Lung (tissue), 12 donors: ENCODE data around the gene AMER3. TPM values are rescaled to one million over a fixed set of nuclear protein-coding genes. Genes with fewer than 3 reads are reported as not detected.

Source experiments
- ATAC-seq: fragments of 200-7000 bp; cut with Tn5 transposase; one replicate; pipeline ENCODE4 v1.9.1; 2020; ENCODE audit warnings: moderate number of reproducible peaks; ENCODE audit not compliant: insufficient read depth, low FRiP score
- DNase-seq, 3 donors: peaks; one replicate each; pipeline ENCODE4 v3.0.0-alpha.2; 2013 to 2017
- H3K27ac ChIP-seq, 2 donors: one replicate each; pipeline ENCODE4 v1.5.1; 2013; ENCODE audit warnings: mild to moderate bottlenecking in 2 of 2, moderate library complexity in 2 of 2, control low read depth in 1 of 2, inconsistent platforms in 1 of 2, low read depth in 1 of 2, low read length in 1 of 2
- H3K27me3 ChIP-seq, 3 donors: one replicate each; pipeline ENCODE4 v1.5.1; 2013; ENCODE audit warnings: low read length in 2 of 3; ENCODE audit not compliant: control insufficient read depth in 3 of 3, insufficient read depth in 3 of 3
- H3K36me3 ChIP-seq, 4 donors: one replicate each; pipeline ENCODE4 v1.5.1; 2013; ENCODE audit warnings: low read length in 4 of 4, mild to moderate bottlenecking in 1 of 4, moderate library complexity in 1 of 4; ENCODE audit not compliant: control insufficient read depth in 4 of 4, insufficient read depth in 4 of 4
- H3K4me1 ChIP-seq, 5 donors: one replicate each; pipeline ENCODE4 v1.5.1; 2013; ENCODE audit warnings: low read length in 5 of 5, mild to moderate bottlenecking in 2 of 5, moderate library complexity in 1 of 5; ENCODE audit not compliant: control insufficient read depth in 5 of 5, insufficient read depth in 5 of 5
- H3K4me3 ChIP-seq: one replicate; pipeline ENCODE4 v1.5.1; 2013; ENCODE audit warnings: mild to moderate bottlenecking, control low read depth, moderate library complexity
- H3K9ac ChIP-seq, 2 donors: one replicate each; pipeline ENCODE4 v1.5.1; 2013; ENCODE audit warnings: low read length in 2 of 2, control low read depth in 1 of 2; ENCODE audit not compliant: insufficient read depth in 1 of 2
- H3K9me3 ChIP-seq, 4 donors: one replicate each; pipeline ENCODE4 v1.5.1; 2013; ENCODE audit warnings: low read length in 3 of 4, mild to moderate bottlenecking in 1 of 4, moderate library complexity in 1 of 4; ENCODE audit not compliant: control insufficient read depth in 4 of 4, insufficient read depth in 3 of 4
- CTCF ChIP-seq: IDR thresholded peaks from 2 replicates; pipeline ENCODE4 v1.5.1; 2012; ENCODE audit warnings: mild to moderate bottlenecking; ENCODE audit errors: control extremely low read depth, extremely low read depth
- WGBS, 2 donors: extraction: QIAGEN DNeasy Blood & Tissue Kit; methylation state at CpG; one replicate each; pipeline ENCODE4 v1.1.7; 2013; 5-methylcytosine and 5-hydroxymethylcytosine counted together
- polyA plus RNA-seq, 2 donors: library from polyadenylated mRNA; stranded (reverse); fragments of 200-250 nt; gene quantifications; one replicate each; pipeline ENCODE4 v1.2.1, GENCODE V29; 2013
- total RNA-seq, 2 donors: library from RNA; depleted of rRNA in 1 of 2; stranded (reverse); fragments of >200 nt in 1 of 2; gene quantifications; one replicate each; pipeline ENCODE4 v1.2.1, GENCODE V29; 2014 to 2021
- donor health status: control.
- donor health status: control.
- donor health status: Bipolar disorder and iron deficiency.
- donor health status: healthy.
- donor health status: DM: yes; HTN: yes; CAD: no.

The AMER3 gene
- total and polyA plus RNA-seq, 4 donors: 0.09 to 0.74 TPM; not detected in 2

DNA sequence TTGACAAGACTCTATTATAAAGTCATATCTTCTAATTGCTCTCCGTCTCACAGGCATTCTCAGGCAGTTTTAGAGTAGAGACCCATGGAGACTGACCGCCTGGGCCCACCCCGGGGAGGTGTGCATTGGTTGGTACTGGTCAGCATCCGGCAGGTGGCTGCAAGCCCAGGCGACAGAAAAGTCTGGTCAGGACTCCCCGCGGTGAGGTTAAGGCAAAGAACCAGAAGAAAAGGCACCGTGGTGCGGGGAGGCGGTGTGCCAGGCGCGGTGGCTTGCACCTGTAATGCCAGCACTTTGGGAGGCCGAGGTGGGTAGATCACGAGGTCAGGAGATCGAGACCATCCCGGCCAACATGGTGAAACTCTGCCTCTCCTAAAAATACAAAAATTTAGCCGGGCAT lies 32.5 kb downstream of the AMER3 start:
- no peaks in the 10 kb centered on the region for H3K9me3 ChIP-seq
- no peaks in the 10 kb centered on the region for H3K36me3 ChIP-seq
- no peak overlapping the region for H3K9ac ChIP-seq
- no peak overlapping the region for H3K27ac ChIP-seq
- no peak overlapping the region for H3K4me3 ChIP-seq
- DNase-seq (no peak), ATAC-seq (no peak)
- WGBS, 2 donors: 87 to 88% methylated on average over 17 of the region's 17 CpGs
- H3K4me1 ChIP-seq: no peaks in the 10 kb centered on the region
- H3K27me3 ChIP-seq: peaks cover 0 to 3% (median under 1%) of the 10 kb centered on the region in 3 donors
- no peak for TF ChIP-seq CTCF

DNA sequence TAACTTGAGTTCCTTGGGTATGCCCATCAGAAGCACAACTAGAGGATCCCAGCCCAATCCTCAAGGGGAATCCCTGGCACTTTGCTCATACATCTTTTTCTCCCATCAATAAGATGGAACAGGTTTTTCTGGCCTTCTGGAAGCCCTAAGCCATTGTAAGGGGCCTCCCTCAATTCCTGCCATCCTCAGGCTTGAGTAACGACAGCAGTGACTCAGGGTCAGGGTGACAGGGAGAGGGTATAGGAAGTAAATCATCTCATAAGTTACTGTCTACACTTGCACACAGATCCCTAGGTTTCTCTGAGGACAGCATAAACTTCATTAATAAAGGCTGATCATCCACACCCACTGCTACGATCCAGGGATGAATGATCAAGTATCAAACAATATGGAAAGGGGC lies 35.0 kb downstream of the AMER3 start:
- no peak for TF ChIP-seq CTCF
- Histone ChIP-seq H3K27ac (no peak overlapping the region), H3K9ac (no peak overlapping the region), H3K4me1 (no peaks in the 10 kb centered on the region), H3K9me3 (no peaks in the 10 kb centered on the region), H3K36me3 (no peaks in the 10 kb centered on the region), H3K4me3 (no peak overlapping the region), H3K27me3 (peaks cover 0 to 7% (median 0%) of the 10 kb centered on the region in 3 donors)
- DNase-seq (no peak), ATAC-seq (no peak)
- 74 to 90% methylated on average over 2 of the region's 2 CpGs for WGBS, 2 donors

DNA sequence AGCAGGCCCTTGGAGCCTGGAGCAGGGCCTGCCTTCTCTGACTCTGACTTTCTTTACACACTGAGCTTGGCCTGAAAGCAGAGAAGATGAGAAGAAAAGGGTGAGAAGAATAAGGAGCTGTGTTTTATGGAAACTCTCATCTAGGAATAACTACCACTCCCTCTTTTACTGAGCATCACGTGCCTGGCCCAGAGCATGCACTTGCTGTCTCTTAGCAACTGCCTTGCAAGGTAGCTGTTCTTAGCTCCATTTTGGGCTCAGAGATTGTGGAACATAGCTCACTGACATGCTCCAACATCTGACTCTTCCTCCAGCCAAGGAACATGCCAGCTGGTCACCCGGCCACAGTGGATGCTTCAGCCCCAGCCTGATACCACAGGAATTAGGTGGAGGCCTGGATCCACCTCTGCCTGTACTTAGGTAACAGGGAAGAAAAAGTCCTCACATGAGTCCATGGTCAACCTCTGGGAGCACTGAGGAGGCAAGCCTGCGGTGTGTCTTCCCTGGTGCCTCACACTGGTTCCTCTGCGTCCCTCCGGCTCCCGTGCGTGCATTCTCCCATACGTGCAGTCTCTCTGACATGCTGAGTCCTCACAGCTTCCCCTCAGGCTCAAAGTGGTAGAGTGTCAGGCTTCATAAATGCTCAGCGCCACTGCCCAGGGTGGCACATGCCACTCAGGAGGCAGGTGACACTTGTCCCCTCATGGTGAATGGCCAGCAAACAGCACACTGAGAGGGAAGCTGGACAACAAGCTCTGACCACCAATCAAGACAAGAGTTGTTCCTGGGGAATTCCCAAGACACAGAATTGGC lies 35.7 kb downstream of the AMER3 start:
- DNase-seq (no peak), ATAC-seq (peak; percentile 40)
- H3K4me3 ChIP-seq: no peak overlapping the region
- TF ChIP-seq CTCF: no peak
- H3K9ac ChIP-seq: no peak overlapping the region
- H3K27me3 ChIP-seq: peaks cover 0 to 7% (median 0%) of the 10 kb centered on the region in 3 donors
- no peak overlapping the region for H3K27ac ChIP-seq
- no peaks in the 10 kb centered on the region for H3K36me3 ChIP-seq
- H3K4me1 ChIP-seq: no peaks in the 10 kb centered on the region
- 86 to 92% methylated on average over 9 of the region's 9 CpGs for WGBS, 2 donors
- H3K9me3 ChIP-seq: no peaks in the 10 kb centered on the region
